GM23338 (cell line): Measurements from ENCODE around the gene ESPNL. TPM values are rescaled to one million over a fixed set of nuclear protein-coding genes. Genes with fewer than 3 reads are reported as not detected.

ENCODE experiments used
- ATAC-seq: fragments of 200-7000 bp; cut with Tn5 transposase; 3 replicates; pipeline ENCODE4 v1.9.1; 2020
- DNase-seq: peaks from one replicate; pipeline ENCODE4 v3.0.0-alpha.2; 2015; ENCODE audit warnings: low spot score
- H2AFZ ChIP-seq: fragments of 200-600 bp; sonication (generic); 2 replicates; pipeline ENCODE4 v1.8.0; 2016; ENCODE audit warnings: antibody characterized with exemption, mild to moderate bottlenecking, moderate library complexity
- H3F3A ChIP-seq: fragments of 200-600 bp; sonication (generic); replicated peaks from 2 replicates; pipeline ENCODE4 v1.8.0; 2017; ENCODE audit warnings: antibody characterized with exemption, mixed run types, low read depth
- H3K27ac ChIP-seq: fragments of 200-600 bp; sonication (generic); 2 replicates; pipeline ENCODE4 v1.6.1; 2016; ENCODE audit warnings: low read depth
- H3K27me3 ChIP-seq: fragments of 200-600 bp; sonication (generic); 2 replicates; pipeline ENCODE4 v1.8.0; 2016; ENCODE audit warnings: mild to moderate bottlenecking, mixed run types, moderate library complexity; ENCODE audit not compliant: insufficient read depth
- H3K36me3 ChIP-seq: fragments of 200-600 bp; sonication (generic); 2 replicates; pipeline ENCODE4 v1.8.0; 2016; ENCODE audit warnings: mild to moderate bottlenecking; ENCODE audit not compliant: insufficient read depth
- H3K4me1 ChIP-seq: fragments of 200-600 bp; sonication (generic); 2 replicates; pipeline ENCODE4 v1.8.0; 2016; ENCODE audit warnings: mild to moderate bottlenecking, moderate library complexity; ENCODE audit not compliant: insufficient read depth
- H3K4me2 ChIP-seq: fragments of 200-600 bp; sonication (generic); 2 replicates; pipeline ENCODE4 v1.7.1; 2017; ENCODE audit warnings: mixed run types
- H3K4me3 ChIP-seq: fragments of 200-600 bp; sonication (generic); 2 replicates; pipeline ENCODE4 v1.6.1; 2016; ENCODE audit warnings: mixed run types
- H3K79me2 ChIP-seq: fragments of 200-600 bp; sonication (generic); replicated peaks from 2 replicates; pipeline ENCODE4 v1.8.0; 2017; ENCODE audit warnings: mild to moderate bottlenecking; ENCODE audit not compliant: insufficient read depth
- H3K9me2 ChIP-seq: fragments of 200-600 bp; sonication (generic); 2 replicates; pipeline ENCODE4 v1.8.0; 2017; ENCODE audit not compliant: insufficient read depth
- H4K20me1 ChIP-seq: fragments of 200-600 bp; sonication (generic); replicated peaks from 2 replicates; pipeline ENCODE4 v1.8.0; 2017; ENCODE audit warnings: mild to moderate bottlenecking; ENCODE audit not compliant: insufficient read depth
- H3K27ac Mint-ChIP-seq: 2 replicates; pipeline ENCODE4 v1.8.0; 2020; ENCODE audit warnings: inconsistent platforms, mild to moderate bottlenecking, moderate library complexity, mixed read lengths
- H3K27me3 Mint-ChIP-seq: 3 replicates; pipeline ENCODE4 v1.8.0; 2022; ENCODE audit warnings: low read depth, mild to moderate bottlenecking, moderate library complexity, mixed read lengths, inconsistent platforms; ENCODE audit not compliant: insufficient read depth, poor library complexity
- H3K36me3 Mint-ChIP-seq: 3 replicates; pipeline ENCODE4 v1.8.0; 2021; ENCODE audit warnings: low read depth, mild to moderate bottlenecking, inconsistent platforms, moderate library complexity, mixed read lengths
- H3K4me1 Mint-ChIP-seq: 3 replicates; pipeline ENCODE4 v1.8.0; 2020; ENCODE audit warnings: mild to moderate bottlenecking, inconsistent platforms, mixed read lengths
- H3K4me3 Mint-ChIP-seq: 3 replicates; pipeline ENCODE4 v1.8.0; 2021; ENCODE audit warnings: moderate library complexity, mild to moderate bottlenecking, inconsistent platforms, mixed read lengths
- H3K9me3 Mint-ChIP-seq: 3 replicates; pipeline ENCODE4 v1.8.0; 2020; ENCODE audit warnings: moderate library complexity, mild to moderate bottlenecking, inconsistent platforms, mixed read lengths
- EZH2 ChIP-seq: fragments of 200-600 bp; sonication (generic); IDR thresholded peaks from one replicate; pipeline ENCODE4 v1.8.0; 2017; ENCODE audit warnings: antibody characterized with exemption, mild to moderate bottlenecking, low read depth; ENCODE audit not compliant: unreplicated experiment
- EZH2phosphoT487 ChIP-seq: fragments of 200-600 bp; sonication (generic); IDR thresholded peaks from one replicate; pipeline ENCODE4 v1.8.1; 2018; ENCODE audit warnings: antibody characterized with exemption; ENCODE audit not compliant: unreplicated experiment
- JUNB ChIP-seq: IDR thresholded peaks from one replicate; pipeline ENCODE4 v1.6.1; 2016; ENCODE audit warnings: antibody characterized with exemption; ENCODE audit not compliant: unreplicated experiment
- ZNF114 ChIP-seq: fragments of 250-450 bp; sonication (Bioruptor Pico); IDR thresholded peaks from 2 replicates; pipeline ENCODE4 v1.5.0; 2020; ENCODE audit warnings: mild to moderate bottlenecking, moderate library complexity
- ZNF331 ChIP-seq: fragments of 250-450 bp; sonication (Bioruptor Pico); IDR thresholded peaks from 2 replicates; pipeline ENCODE4 v1.5.0; 2020; ENCODE audit warnings: low read depth, mild to moderate bottlenecking, moderate library complexity
- polyA plus RNA-seq: library from polyadenylated mRNA; unstranded; fragments of >200 nt; fragmentation: Nextera tagmentation; extraction: Ambion mirVana; gene quantifications from 2 replicates; pipeline ENCODE4 v1.2.1, GENCODE V29; 2016
- total RNA-seq: library from RNA; depleted of rRNA; stranded (reverse); fragments of >200 nt; shearing (Covaris generic); gene quantifications from 2 replicates; pipeline ENCODE4 v1.2.3, GENCODE V29; 2014
- TF ChIP-seq, protein P1 (sequence below), 2 experiments: fragments of 200-600 bp in 1 of 2; sonication (generic) in 1 of 2; conservative IDR thresholded peaks; 2 replicates each; pipeline versions ENCODE4 v1.5.1 to v1.6.1; 2016 to 2017; ENCODE audit warnings: antibody characterized with exemption in 2 of 2, low read depth in 2 of 2, mild to moderate bottlenecking in 2 of 2, moderate library complexity in 1 of 2
- TF ChIP-seq, protein P2 (sequence below): IDR thresholded peaks from 2 replicates; pipeline ENCODE4 v1.6.1; 2016; ENCODE audit warnings: antibody characterized with exemption
- TF ChIP-seq, protein P3 (sequence below): IDR thresholded peaks from one replicate; pipeline ENCODE4 v1.6.1; 2018; ENCODE audit warnings: antibody characterized with exemption; ENCODE audit not compliant: unreplicated experiment

The ESPNL gene
- total and polyA plus RNA-seq, 2 experiments from 2014 or later: 0.44 to 3.1 TPM

DNA sequence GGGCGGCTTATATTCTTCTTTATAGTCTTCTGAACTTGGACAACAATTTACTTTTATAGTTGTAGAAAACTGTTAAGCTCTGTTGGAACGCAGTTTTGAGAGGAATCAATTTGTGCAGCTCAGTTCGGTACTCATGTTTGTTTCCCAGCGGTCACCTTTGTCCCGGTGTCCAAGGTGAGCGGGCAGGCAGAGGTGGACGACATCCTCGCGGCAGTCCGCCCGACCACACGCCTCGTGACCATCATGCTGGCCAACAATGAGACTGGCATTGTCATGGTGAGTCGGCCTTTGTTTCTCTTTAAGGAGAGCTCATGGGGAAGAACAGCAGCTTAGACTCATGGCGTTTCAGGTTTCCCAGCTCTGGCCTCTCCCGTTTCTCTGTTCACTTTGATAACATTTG lies 18.6 kb upstream of the ESPNL start (continued):
- TF ChIP-seq, protein P1, sequence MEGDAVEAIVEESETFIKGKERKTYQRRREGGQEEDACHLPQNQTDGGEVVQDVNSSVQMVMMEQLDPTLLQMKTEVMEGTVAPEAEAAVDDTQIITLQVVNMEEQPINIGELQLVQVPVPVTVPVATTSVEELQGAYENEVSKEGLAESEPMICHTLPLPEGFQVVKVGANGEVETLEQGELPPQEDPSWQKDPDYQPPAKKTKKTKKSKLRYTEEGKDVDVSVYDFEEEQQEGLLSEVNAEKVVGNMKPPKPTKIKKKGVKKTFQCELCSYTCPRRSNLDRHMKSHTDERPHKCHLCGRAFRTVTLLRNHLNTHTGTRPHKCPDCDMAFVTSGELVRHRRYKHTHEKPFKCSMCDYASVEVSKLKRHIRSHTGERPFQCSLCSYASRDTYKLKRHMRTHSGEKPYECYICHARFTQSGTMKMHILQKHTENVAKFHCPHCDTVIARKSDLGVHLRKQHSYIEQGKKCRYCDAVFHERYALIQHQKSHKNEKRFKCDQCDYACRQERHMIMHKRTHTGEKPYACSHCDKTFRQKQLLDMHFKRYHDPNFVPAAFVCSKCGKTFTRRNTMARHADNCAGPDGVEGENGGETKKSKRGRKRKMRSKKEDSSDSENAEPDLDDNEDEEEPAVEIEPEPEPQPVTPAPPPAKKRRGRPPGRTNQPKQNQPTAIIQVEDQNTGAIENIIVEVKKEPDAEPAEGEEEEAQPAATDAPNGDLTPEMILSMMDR (conservative IDR thresholded peaks at IDR 0.05; ENCODE audit: low read depth in 2 of 2): no peak
- TF ChIP-seq ZNF114 (CRISPR knock-in tag): no peak
- TF ChIP-seq, protein P2, sequence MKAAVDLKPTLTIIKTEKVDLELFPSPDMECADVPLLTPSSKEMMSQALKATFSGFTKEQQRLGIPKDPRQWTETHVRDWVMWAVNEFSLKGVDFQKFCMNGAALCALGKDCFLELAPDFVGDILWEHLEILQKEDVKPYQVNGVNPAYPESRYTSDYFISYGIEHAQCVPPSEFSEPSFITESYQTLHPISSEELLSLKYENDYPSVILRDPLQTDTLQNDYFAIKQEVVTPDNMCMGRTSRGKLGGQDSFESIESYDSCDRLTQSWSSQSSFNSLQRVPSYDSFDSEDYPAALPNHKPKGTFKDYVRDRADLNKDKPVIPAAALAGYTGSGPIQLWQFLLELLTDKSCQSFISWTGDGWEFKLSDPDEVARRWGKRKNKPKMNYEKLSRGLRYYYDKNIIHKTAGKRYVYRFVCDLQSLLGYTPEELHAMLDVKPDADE: no peak

DNA sequence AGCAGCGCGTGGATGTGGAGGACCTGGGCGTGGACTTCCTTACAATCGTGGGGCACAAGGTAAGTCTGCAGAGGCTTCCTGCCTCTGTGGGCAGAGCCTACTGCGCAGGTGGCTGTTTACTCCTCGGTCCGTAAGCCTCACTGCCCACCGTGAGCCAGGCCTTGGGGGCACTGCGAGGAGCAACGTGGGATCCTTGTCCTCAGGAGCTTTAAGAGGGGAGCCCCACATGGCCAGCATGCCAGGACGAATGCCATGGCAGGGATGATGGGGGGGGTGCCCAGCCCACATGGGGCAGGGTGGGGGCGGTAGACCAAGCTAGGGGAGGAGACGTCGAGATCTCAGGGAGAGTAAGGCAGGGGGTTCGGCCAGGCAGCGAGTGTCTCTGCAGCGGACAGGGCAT lies 18.0 kb upstream of the ESPNL start:
- Mint-ChIP-seq H3K4me3 (no peak overlapping the region), H3K4me1 (peaks cover 21% of the 10 kb centered on the region), H3K9me3 (no peaks in the 10 kb centered on the region; the same call in 2 of the 3 replicates), H3K27me3 (peaks cover 7% of the 10 kb centered on the region), H3K27ac (peak overlapping the region; percentile 79; the same call in 1 of the 2 replicates), H3K36me3 (peaks cover 96% of the 10 kb centered on the region)
- TF ChIP-seq JUNB (no peak), EZH2 (no peak), ZNF331 (no peak), EZH2phosphoT487 (no peak)
- TF ChIP-seq, protein P3, sequence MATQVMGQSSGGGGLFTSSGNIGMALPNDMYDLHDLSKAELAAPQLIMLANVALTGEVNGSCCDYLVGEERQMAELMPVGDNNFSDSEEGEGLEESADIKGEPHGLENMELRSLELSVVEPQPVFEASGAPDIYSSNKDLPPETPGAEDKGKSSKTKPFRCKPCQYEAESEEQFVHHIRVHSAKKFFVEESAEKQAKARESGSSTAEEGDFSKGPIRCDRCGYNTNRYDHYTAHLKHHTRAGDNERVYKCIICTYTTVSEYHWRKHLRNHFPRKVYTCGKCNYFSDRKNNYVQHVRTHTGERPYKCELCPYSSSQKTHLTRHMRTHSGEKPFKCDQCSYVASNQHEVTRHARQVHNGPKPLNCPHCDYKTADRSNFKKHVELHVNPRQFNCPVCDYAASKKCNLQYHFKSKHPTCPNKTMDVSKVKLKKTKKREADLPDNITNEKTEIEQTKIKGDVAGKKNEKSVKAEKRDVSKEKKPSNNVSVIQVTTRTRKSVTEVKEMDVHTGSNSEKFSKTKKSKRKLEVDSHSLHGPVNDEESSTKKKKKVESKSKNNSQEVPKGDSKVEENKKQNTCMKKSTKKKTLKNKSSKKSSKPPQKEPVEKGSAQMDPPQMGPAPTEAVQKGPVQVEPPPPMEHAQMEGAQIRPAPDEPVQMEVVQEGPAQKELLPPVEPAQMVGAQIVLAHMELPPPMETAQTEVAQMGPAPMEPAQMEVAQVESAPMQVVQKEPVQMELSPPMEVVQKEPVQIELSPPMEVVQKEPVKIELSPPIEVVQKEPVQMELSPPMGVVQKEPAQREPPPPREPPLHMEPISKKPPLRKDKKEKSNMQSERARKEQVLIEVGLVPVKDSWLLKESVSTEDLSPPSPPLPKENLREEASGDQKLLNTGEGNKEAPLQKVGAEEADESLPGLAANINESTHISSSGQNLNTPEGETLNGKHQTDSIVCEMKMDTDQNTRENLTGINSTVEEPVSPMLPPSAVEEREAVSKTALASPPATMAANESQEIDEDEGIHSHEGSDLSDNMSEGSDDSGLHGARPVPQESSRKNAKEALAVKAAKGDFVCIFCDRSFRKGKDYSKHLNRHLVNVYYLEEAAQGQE: no peak
- peaks cover 17% of the 10 kb centered on the region for H3K4me1 ChIP-seq
- H3K79me2 ChIP-seq: peaks cover 28% of the 10 kb centered on the region
- H4K20me1 ChIP-seq: peaks cover 8% of the 10 kb centered on the region; the same call in 1 of the 2 replicates
- no peaks in the 10 kb centered on the region for H3K27me3 ChIP-seq
- H3K36me3 ChIP-seq: peaks cover 56% of the 10 kb centered on the region
- no peak overlapping the region for H3K4me3 ChIP-seq
- no peak overlapping the region for H3K4me2 ChIP-seq
- 0 out of 2 replicates have a peak, but pooled peaks cover 6% of the 10 kb centered on the region for H3F3A ChIP-seq
- DNase-seq: no peak
- H3K9me2 ChIP-seq: no peaks in the 10 kb centered on the region
- H2AFZ ChIP-seq: no peak overlapping the region
- no peak for ATAC-seq
- no peak overlapping the region for H3K27ac ChIP-seq
